GM12874 (cell line): ENCODE data around the gene RTF1.

Experiments used
- CTCF ChIP-seq: IDR thresholded peaks from 2 replicates; pipeline ENCODE4 v1.5.1; 2011; ENCODE audit warnings: low read depth, mild to moderate bottlenecking, control low read depth, low read length, moderate library complexity; ENCODE audit not compliant: insufficient read depth

RTF1 gene

GRCh38 chr15:41512940-41513505 lies 96.1 kb downstream of the RTF1 start:
- TF ChIP-seq CTCF = no peak

- TF ChIP-seq CTCF = no peak
Measured at GRCh38 chr15:41513506-41514227, 96.8 kb downstream of the RTF1 start, which contains the start of gene LTK. Gene LTK, minus strand, starts transcription at chr15:41513827. Its CDS starts 118 bp downstream, at chr15:41513709.

GRCh38 chr15:41517895-41518449 lies 101.1 kb downstream of the RTF1 start:
- TF ChIP-seq CTCF = no peak

- TF ChIP-seq CTCF = no peak
Measured at GRCh38 chr15:41520636-41521035, 103.7 kb downstream of the RTF1 start.

- no peak for TF ChIP-seq CTCF
Measured at GRCh38 chr15:41521614-41522013, 104.7 kb downstream of the RTF1 start.

- no peak for TF ChIP-seq CTCF
Measured at GRCh38 chr15:41523097-41523496, 106.2 kb downstream of the RTF1 start.

- TF ChIP-seq CTCF = no peak
Measured at GRCh38 chr15:41530363-41530956, 113.6 kb downstream of the RTF1 start.
